GM23338 (cell line): Measurements from ENCODE around the gene SMG1. TPM values are rescaled to one million over a fixed set of nuclear protein-coding genes. Genes with fewer than 3 reads are reported as not detected.

ENCODE experiments used
- ATAC-seq: fragments of 200-7000 bp; cut with Tn5 transposase; 3 replicates; pipeline ENCODE4 v1.9.1; 2020
- DNase-seq: peaks from one replicate; pipeline ENCODE4 v3.0.0-alpha.2; 2015; ENCODE audit warnings: low spot score
- H2AFZ ChIP-seq: fragments of 200-600 bp; sonication (generic); 2 replicates; pipeline ENCODE4 v1.8.0; 2016; ENCODE audit warnings: antibody characterized with exemption, mild to moderate bottlenecking, moderate library complexity
- H3F3A ChIP-seq: fragments of 200-600 bp; sonication (generic); replicated peaks from 2 replicates; pipeline ENCODE4 v1.8.0; 2017; ENCODE audit warnings: antibody characterized with exemption, mixed run types, low read depth
- H3K27ac ChIP-seq: fragments of 200-600 bp; sonication (generic); 2 replicates; pipeline ENCODE4 v1.6.1; 2016; ENCODE audit warnings: low read depth
- H3K27me3 ChIP-seq: fragments of 200-600 bp; sonication (generic); 2 replicates; pipeline ENCODE4 v1.8.0; 2016; ENCODE audit warnings: mild to moderate bottlenecking, mixed run types, moderate library complexity; ENCODE audit not compliant: insufficient read depth
- H3K36me3 ChIP-seq: fragments of 200-600 bp; sonication (generic); 2 replicates; pipeline ENCODE4 v1.8.0; 2016; ENCODE audit warnings: mild to moderate bottlenecking; ENCODE audit not compliant: insufficient read depth
- H3K4me1 ChIP-seq: fragments of 200-600 bp; sonication (generic); 2 replicates; pipeline ENCODE4 v1.8.0; 2016; ENCODE audit warnings: mild to moderate bottlenecking, moderate library complexity; ENCODE audit not compliant: insufficient read depth
- H3K4me2 ChIP-seq: fragments of 200-600 bp; sonication (generic); 2 replicates; pipeline ENCODE4 v1.7.1; 2017; ENCODE audit warnings: mixed run types
- H3K4me3 ChIP-seq: fragments of 200-600 bp; sonication (generic); 2 replicates; pipeline ENCODE4 v1.6.1; 2016; ENCODE audit warnings: mixed run types
- H3K79me2 ChIP-seq: fragments of 200-600 bp; sonication (generic); replicated peaks from 2 replicates; pipeline ENCODE4 v1.8.0; 2017; ENCODE audit warnings: mild to moderate bottlenecking; ENCODE audit not compliant: insufficient read depth
- H3K9me2 ChIP-seq: fragments of 200-600 bp; sonication (generic); 2 replicates; pipeline ENCODE4 v1.8.0; 2017; ENCODE audit not compliant: insufficient read depth
- H4K20me1 ChIP-seq: fragments of 200-600 bp; sonication (generic); replicated peaks from 2 replicates; pipeline ENCODE4 v1.8.0; 2017; ENCODE audit warnings: mild to moderate bottlenecking; ENCODE audit not compliant: insufficient read depth
- H3K27ac Mint-ChIP-seq: 2 replicates; pipeline ENCODE4 v1.8.0; 2020; ENCODE audit warnings: inconsistent platforms, mild to moderate bottlenecking, moderate library complexity, mixed read lengths
- H3K27me3 Mint-ChIP-seq: 3 replicates; pipeline ENCODE4 v1.8.0; 2022; ENCODE audit warnings: low read depth, mild to moderate bottlenecking, moderate library complexity, mixed read lengths, inconsistent platforms; ENCODE audit not compliant: insufficient read depth, poor library complexity
- H3K36me3 Mint-ChIP-seq: 3 replicates; pipeline ENCODE4 v1.8.0; 2021; ENCODE audit warnings: low read depth, mild to moderate bottlenecking, inconsistent platforms, moderate library complexity, mixed read lengths
- H3K4me1 Mint-ChIP-seq: 3 replicates; pipeline ENCODE4 v1.8.0; 2020; ENCODE audit warnings: mild to moderate bottlenecking, inconsistent platforms, mixed read lengths
- H3K4me3 Mint-ChIP-seq: 3 replicates; pipeline ENCODE4 v1.8.0; 2021; ENCODE audit warnings: moderate library complexity, mild to moderate bottlenecking, inconsistent platforms, mixed read lengths
- H3K9me3 Mint-ChIP-seq: 3 replicates; pipeline ENCODE4 v1.8.0; 2020; ENCODE audit warnings: moderate library complexity, mild to moderate bottlenecking, inconsistent platforms, mixed read lengths
- CREB1 ChIP-seq: fragments of 250-450 bp; sonication (Bioruptor Pico); IDR thresholded peaks from 2 replicates; pipeline ENCODE4 v1.5.0; 2020; ENCODE audit warnings: low read depth, mild to moderate bottlenecking, moderate library complexity
- JUNB ChIP-seq: IDR thresholded peaks from one replicate; pipeline ENCODE4 v1.6.1; 2016; ENCODE audit warnings: antibody characterized with exemption; ENCODE audit not compliant: unreplicated experiment
- NANOG ChIP-seq: IDR thresholded peaks from 2 replicates; pipeline ENCODE4 v1.6.1; 2016; ENCODE audit warnings: antibody characterized with exemption, borderline replicate concordance
- POLR2AphosphoS5 ChIP-seq: IDR thresholded peaks from 2 replicates; pipeline ENCODE4 v1.6.1; 2016; ENCODE audit warnings: antibody characterized with exemption, low read depth
- REST ChIP-seq: IDR thresholded peaks from one replicate; pipeline ENCODE4 v1.6.1; 2018; ENCODE audit warnings: antibody characterized with exemption; ENCODE audit not compliant: unreplicated experiment
- STAT1 ChIP-seq: IDR thresholded peaks from one replicate; pipeline ENCODE4 v1.6.1; 2016; ENCODE audit warnings: antibody characterized with exemption; ENCODE audit not compliant: unreplicated experiment
- ZNF331 ChIP-seq: fragments of 250-450 bp; sonication (Bioruptor Pico); IDR thresholded peaks from 2 replicates; pipeline ENCODE4 v1.5.0; 2020; ENCODE audit warnings: low read depth, mild to moderate bottlenecking, moderate library complexity
- ZNF462 ChIP-seq: fragments of 250-450 bp; sonication (Bioruptor Pico); IDR thresholded peaks from 2 replicates; pipeline ENCODE4 v1.5.0; 2020; ENCODE audit warnings: mild to moderate bottlenecking, moderate library complexity
- polyA plus RNA-seq: library from polyadenylated mRNA; unstranded; fragments of >200 nt; fragmentation: Nextera tagmentation; extraction: Ambion mirVana; gene quantifications from 2 replicates; pipeline ENCODE4 v1.2.1, GENCODE V29; 2016
- total RNA-seq: library from RNA; depleted of rRNA; stranded (reverse); fragments of >200 nt; shearing (Covaris generic); gene quantifications from 2 replicates; pipeline ENCODE4 v1.2.3, GENCODE V29; 2014
- TF ChIP-seq, protein P1 (sequence below): IDR thresholded peaks from 2 replicates; pipeline ENCODE4 v1.6.1; 2016; ENCODE audit warnings: antibody characterized with exemption

Gene SMG1
- total and polyA plus RNA-seq, 2 experiments from 2014 or later: 18.6 to 119 TPM

DNA sequence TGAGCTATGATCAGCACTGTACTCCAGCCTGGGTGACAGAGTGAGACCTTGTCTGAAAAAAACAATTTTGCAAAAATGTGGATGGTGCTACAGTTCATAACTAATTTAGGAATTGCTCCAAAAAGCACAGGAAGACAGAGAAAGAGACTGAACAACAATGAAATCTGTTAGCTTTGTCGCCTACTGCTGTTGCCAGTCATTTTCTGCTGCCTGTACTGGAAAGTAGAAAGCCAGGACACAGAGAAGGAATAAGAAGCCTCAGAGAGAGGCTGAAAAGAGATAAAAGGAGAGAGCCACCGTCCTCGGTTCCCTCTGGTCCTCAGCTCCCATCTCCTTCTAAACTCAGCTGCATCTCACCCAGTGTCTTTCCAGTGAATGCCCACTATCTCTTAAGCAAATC is 48.9 kb upstream of the SMG1 start (continued):
- TF ChIP-seq ZNF462 (CRISPR knock-in tag): no peak
- no peak for TF ChIP-seq CREB1 (CRISPR knock-in tag)
- TF ChIP-seq, protein P1, sequence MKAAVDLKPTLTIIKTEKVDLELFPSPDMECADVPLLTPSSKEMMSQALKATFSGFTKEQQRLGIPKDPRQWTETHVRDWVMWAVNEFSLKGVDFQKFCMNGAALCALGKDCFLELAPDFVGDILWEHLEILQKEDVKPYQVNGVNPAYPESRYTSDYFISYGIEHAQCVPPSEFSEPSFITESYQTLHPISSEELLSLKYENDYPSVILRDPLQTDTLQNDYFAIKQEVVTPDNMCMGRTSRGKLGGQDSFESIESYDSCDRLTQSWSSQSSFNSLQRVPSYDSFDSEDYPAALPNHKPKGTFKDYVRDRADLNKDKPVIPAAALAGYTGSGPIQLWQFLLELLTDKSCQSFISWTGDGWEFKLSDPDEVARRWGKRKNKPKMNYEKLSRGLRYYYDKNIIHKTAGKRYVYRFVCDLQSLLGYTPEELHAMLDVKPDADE: no peak
- TF ChIP-seq JUNB: no peak

DNA sequence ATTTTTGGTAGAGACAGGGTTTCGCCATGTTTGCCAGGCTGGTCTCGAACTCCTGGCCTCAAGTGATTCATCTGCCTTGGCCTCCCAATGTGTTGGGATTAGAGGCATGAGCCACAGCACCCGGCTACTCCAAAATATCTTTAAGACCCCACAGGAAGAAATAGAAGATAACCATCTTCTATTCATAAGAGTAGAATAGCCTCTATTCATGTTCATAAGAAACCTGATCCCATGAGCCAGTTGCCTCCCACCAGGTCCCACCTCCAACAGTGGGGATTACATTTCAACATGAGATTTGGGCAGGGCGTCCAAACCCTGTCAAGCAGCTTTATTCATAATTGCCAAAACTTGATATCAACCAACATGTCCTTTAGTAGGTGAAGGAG is 43.6 kb upstream of the SMG1 start:
- Mint-ChIP-seq H3K4me3 (no peak overlapping the region), H3K27ac (no peak overlapping the region), H3K4me1 (peaks cover 7% of the 10 kb centered on the region; the same call in 2 of the 3 replicates), H3K9me3 (no peaks in the 10 kb centered on the region), H3K36me3 (no peaks in the 10 kb centered on the region), H3K27me3 (peaks cover 5% of the 10 kb centered on the region)
- Histone ChIP-seq H3K4me2 (no peak overlapping the region), H3K36me3 (no peaks in the 10 kb centered on the region), H3K9me2 (no peaks in the 10 kb centered on the region), H3K27ac (no peak overlapping the region), H4K20me1 (no peaks in the 10 kb centered on the region), H3K4me1 (peaks cover 6% of the 10 kb centered on the region; the same call in 1 of the 2 replicates), H3K27me3 (no peaks in the 10 kb centered on the region), H2AFZ (peak overlapping the region; percentile 91), H3K4me3 (no peak overlapping the region), H3F3A (no peaks in the 10 kb centered on the region), H3K79me2 (no peaks in the 10 kb centered on the region)
- TF ChIP-seq ZNF331 (CRISPR knock-in tag): no peak
- no peak for TF ChIP-seq STAT1
- no peak for TF ChIP-seq CREB1 (CRISPR knock-in tag)
- no peak for TF ChIP-seq POLR2AphosphoS5
- TF ChIP-seq REST: no peak
- no peak for TF ChIP-seq NANOG
- DNase-seq (no peak), ATAC-seq (no peak)
